ENCODE data around the gene CLRN3.

DNA sequence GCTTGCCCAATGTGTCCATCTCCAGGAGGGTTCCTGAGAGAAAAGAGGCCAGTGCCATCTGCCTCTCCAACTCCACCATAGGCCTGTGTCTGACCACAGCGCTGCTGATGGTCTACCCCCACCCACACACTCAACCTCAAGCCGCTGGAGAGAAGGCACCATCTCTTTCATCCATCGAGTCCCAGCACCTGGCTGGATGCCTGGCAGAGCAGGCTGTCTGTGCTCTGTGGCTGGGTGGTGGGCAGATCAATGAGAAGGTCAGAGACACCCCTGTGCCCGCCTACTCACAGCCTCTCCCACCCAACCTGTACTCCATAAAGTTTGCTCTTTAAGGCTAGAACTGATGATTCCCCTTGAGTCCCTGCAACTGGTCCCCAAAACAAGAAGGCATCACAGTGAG, 58.0 kb downstream of the CLRN3 start:
- TF ChIP-seq POLR2AphosphoS5 (IDR thresholded peaks at IDR 0.05) (no peak), CTCF (IDR thresholded peaks at IDR 0.05) (no peak), EP300 (IDR thresholded peaks at IDR 0.05) (no peak), POLR2A (IDR thresholded peaks at IDR 0.05) (no peak)
